Mesothelial cell of epicardium (in vitro differentiated cells): ENCODE results near the gene ADCY10. TPM values are rescaled to one million over a fixed set of nuclear protein-coding genes. Genes with fewer than 3 reads are reported as not detected.

Experiments used
- DNase-seq, 2 experiments: peaks; one replicate each; pipeline ENCODE4 v3.0.0; 2021; ENCODE audit warnings: low spot score in 2 of 2; ENCODE audit not compliant: unreplicated experiment in 2 of 2
- H3K27ac Mint-ChIP-seq: 2 replicates; pipeline ENCODE4 v1.8.0; 2021; ENCODE audit warnings: mixed read lengths
- H3K27me3 Mint-ChIP-seq: 2 replicates; pipeline ENCODE4 v1.8.0; 2021; ENCODE audit warnings: low read depth, mixed read lengths
- H3K36me3 Mint-ChIP-seq: 2 replicates; pipeline ENCODE4 v1.8.0; 2021; ENCODE audit warnings: mixed read lengths
- H3K4me1 Mint-ChIP-seq: 2 replicates; pipeline ENCODE4 v1.8.0; 2021; ENCODE audit warnings: mixed read lengths
- H3K4me3 Mint-ChIP-seq: 2 replicates; pipeline ENCODE4 v1.8.0; 2021; ENCODE audit warnings: mild to moderate bottlenecking, moderate library complexity, mixed read lengths
- H3K9me3 Mint-ChIP-seq: 2 replicates; pipeline ENCODE4 v1.8.0; 2021; ENCODE audit warnings: mixed read lengths
- CTCF ChIP-seq: fragments of 200-600 bp; sonication (generic); IDR thresholded peaks from one replicate; pipeline ENCODE4 v1.5.0; 2021; ENCODE audit warnings: antibody characterized with exemption; ENCODE audit not compliant: unreplicated experiment
- total RNA-seq: library from RNA; stranded (reverse); gene quantifications from 3 replicates; pipeline ENCODE4 v1.2.1, GENCODE V29; 2021

The ADCY10 gene
- total RNA-seq, 1 donor from 2014 or later, result 0.04 TPM

- no peak for TF ChIP-seq CTCF
- Mint-ChIP-seq H3K27me3 (no peaks in the 10 kb centered on the region), H3K9me3 (no peaks in the 10 kb centered on the region), H3K4me3 (no peak overlapping the region), H3K27ac (no peak overlapping the region), H3K36me3 (peaks cover 24% of the 10 kb centered on the region), H3K4me1 (no peaks in the 10 kb centered on the region)
- no peak for DNase-seq
Measured at GRCh38 chr1:167916766-167917511, 3.0 kb upstream of the ADCY10 start.

- no peaks in the 10 kb centered on the region for H3K27me3 Mint-ChIP-seq
- H3K4me1 Mint-ChIP-seq, result peaks cover 3% of the 10 kb centered on the region
- no peaks in the 10 kb centered on the region for H3K9me3 Mint-ChIP-seq
- peaks cover 24% of the 10 kb centered on the region for H3K36me3 Mint-ChIP-seq
- no peak for TF ChIP-seq CTCF
- DNase-seq, result no peak
- H3K4me3 Mint-ChIP-seq, result no peak overlapping the region
- H3K27ac Mint-ChIP-seq, result no peak overlapping the region
Measured at GRCh38 chr1:167915569-167915968, 1.6 kb upstream of the ADCY10 start.

DNA sequence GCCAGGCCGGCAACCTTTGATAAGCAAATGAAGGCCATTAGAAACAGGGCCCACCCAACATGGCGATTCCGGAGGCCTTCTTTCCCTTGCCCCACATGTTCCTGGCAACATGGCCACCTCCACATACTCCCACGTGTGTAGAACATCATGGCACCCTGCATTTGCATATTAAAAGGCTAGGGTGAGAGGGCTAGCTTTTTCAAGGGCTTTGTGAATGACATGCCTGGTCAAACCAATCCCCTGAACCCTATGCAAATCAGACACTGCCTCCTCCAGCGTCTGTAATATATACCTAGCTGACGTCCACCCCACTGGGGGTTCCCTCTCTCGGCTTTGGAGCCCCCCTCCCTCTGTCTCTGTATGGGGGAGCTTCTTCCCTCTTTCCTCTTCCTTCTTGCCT, 1.6 kb downstream of the ADCY10 start:
- no peak for DNase-seq
- H3K27me3 Mint-ChIP-seq, result no peaks in the 10 kb centered on the region
- peaks cover 10% of the 10 kb centered on the region for H3K9me3 Mint-ChIP-seq
- H3K27ac Mint-ChIP-seq, result no peak overlapping the region
- no peak for TF ChIP-seq CTCF
- H3K4me3 Mint-ChIP-seq, result no peak overlapping the region
- peaks cover 17% of the 10 kb centered on the region for H3K36me3 Mint-ChIP-seq
- peaks cover 3% of the 10 kb centered on the region for H3K4me1 Mint-ChIP-seq

DNA sequence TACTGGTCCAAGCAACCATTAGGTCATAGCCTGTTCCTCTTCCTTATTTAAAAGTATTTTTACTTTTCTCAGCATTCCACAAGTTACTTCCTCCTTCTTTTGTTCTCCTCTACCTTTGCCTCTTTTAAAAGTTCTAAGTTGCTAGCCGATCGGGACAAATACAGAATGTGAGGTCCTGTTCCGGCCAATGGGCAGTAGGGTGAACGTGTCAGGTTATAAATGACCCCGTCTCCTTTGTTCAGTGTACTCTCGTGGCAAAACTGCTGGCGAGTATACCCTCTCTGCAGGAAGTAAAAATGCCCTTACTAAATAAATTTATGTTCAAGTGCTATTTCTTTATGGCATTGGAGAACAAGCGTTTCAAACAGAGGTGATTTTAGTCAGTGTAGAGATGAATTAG, 2.5 kb downstream of the ADCY10 start:
- peaks cover 12% of the 10 kb centered on the region for H3K36me3 Mint-ChIP-seq

DNA sequence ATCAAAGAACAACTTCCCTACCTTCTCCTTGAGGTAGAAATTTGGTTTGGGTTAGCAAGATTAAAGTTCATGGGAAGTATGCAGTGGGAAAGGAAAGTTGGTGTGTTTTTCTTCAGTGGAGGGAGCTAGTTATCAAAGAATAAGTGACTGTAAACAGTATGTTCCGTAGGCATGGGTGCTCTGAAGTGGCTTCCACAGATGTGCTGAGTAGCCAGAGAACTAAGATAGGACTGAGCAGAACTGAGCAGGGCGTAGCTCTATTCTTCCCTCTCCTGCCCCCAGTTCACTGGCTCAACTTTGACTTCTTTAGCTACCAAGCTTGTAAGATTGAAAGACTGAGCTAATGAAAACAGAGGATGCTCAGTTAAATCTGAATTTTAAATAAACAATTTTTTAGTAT, 3.4 kb downstream of the ADCY10 start:
- no peak overlapping the region for H3K27ac Mint-ChIP-seq
- DNase-seq, result no peak
- H3K27me3 Mint-ChIP-seq, result no peaks in the 10 kb centered on the region
- H3K4me1 Mint-ChIP-seq, result peaks cover 4% of the 10 kb centered on the region
- no peak for TF ChIP-seq CTCF
- H3K36me3 Mint-ChIP-seq, result peaks cover 7% of the 10 kb centered on the region
- peaks cover 10% of the 10 kb centered on the region for H3K9me3 Mint-ChIP-seq
- no peak overlapping the region for H3K4me3 Mint-ChIP-seq

More for the DNA sequence above, 2.5 kb downstream of the ADCY10 start:
- Mint-ChIP-seq H3K27me3 (no peaks in the 10 kb centered on the region), H3K27ac (no peak overlapping the region), H3K4me1 (peaks cover 3% of the 10 kb centered on the region), H3K9me3 (peaks cover 10% of the 10 kb centered on the region), H3K4me3 (no peak overlapping the region)
- DNase-seq, result no peak
- TF ChIP-seq CTCF, result no peak

GRCh38 chr1:167909691-167910180, 4.2 kb downstream of the ADCY10 start:
- Mint-ChIP-seq H3K36me3 (peaks cover 4% of the 10 kb centered on the region), H3K9me3 (peaks cover 10% of the 10 kb centered on the region), H3K4me1 (peaks cover 8% of the 10 kb centered on the region), H3K27ac (no peak overlapping the region), H3K27me3 (no peaks in the 10 kb centered on the region), H3K4me3 (no peak overlapping the region)
- no peak for TF ChIP-seq CTCF
- DNase-seq, result no peak
